GM12801 (cell line): ENCODE results near the gene ACVR1B.

Experiments used
- TF ChIP-seq, protein P1 (sequence below): IDR thresholded peaks from one replicate; pipeline ENCODE4 v1.5.1; 2011; ENCODE audit warnings: control low read depth; ENCODE audit not compliant: insufficient read length; ENCODE audit errors: extremely low read depth

ACVR1B gene

DNA sequence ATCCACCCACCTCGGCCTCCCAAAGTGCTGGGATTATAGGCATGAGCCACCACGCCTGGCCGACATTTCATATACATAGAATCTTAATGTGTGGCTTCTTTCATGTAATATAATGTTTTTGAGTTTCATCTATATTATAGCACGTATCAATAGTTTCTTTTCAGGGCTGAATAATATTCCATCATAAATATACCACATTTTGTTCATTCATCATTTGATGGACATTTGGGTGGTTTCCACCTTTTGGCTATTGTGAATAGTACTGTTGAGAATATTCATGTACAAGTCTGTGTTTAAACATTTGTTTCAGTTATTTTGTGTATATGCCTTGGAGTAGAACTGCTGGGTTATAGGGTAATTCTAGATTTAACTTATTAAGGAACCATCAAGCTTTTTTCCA lies 12.0 kb downstream of the ACVR1B start:
- TF ChIP-seq, protein P1, sequence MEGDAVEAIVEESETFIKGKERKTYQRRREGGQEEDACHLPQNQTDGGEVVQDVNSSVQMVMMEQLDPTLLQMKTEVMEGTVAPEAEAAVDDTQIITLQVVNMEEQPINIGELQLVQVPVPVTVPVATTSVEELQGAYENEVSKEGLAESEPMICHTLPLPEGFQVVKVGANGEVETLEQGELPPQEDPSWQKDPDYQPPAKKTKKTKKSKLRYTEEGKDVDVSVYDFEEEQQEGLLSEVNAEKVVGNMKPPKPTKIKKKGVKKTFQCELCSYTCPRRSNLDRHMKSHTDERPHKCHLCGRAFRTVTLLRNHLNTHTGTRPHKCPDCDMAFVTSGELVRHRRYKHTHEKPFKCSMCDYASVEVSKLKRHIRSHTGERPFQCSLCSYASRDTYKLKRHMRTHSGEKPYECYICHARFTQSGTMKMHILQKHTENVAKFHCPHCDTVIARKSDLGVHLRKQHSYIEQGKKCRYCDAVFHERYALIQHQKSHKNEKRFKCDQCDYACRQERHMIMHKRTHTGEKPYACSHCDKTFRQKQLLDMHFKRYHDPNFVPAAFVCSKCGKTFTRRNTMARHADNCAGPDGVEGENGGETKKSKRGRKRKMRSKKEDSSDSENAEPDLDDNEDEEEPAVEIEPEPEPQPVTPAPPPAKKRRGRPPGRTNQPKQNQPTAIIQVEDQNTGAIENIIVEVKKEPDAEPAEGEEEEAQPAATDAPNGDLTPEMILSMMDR = no peak

GRCh38 chr12:51969643-51970042 lies 18.1 kb downstream of the ACVR1B start:
- TF ChIP-seq, protein P1 = no peak

DNA sequence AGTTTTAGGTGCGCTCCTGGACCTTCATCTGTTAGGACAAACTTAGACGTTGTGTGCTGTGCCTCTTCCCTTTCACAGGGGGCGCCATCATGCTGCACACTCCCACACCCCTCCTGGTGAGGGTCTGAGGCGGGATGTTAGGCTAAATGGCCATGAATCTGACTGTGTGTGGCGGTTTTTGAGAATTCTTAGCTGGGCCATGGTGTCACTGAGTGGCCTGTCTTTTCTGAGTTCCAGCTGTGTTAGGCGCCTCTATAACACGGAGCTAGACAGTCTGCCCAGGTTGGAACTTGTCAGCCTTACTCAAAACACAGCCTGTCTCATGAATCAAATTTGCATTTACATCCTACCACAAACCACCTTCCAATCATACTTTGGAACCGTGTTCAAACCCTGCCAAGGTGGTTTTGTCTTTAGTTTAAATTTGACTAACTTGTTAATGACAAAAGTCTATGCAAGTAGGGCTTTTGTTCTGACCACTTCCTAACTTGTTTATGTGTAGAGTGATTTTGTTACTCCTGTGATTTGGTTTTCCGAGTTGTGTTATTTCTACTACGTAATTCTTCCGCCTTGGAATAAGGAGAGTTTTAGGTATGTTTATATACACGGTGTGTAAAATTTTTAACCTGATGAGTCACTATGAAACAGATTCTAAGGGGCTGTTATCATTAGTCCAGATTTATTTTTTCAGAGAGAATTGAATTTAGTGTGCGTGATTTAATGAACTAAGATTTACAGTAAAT lies 19.6 kb downstream of the ACVR1B start:
- TF ChIP-seq, protein P1 = no peak

- TF ChIP-seq, protein P1 = no peak
Measured at GRCh38 chr12:51971679-51972421, 20.4 kb downstream of the ACVR1B start.

DNA sequence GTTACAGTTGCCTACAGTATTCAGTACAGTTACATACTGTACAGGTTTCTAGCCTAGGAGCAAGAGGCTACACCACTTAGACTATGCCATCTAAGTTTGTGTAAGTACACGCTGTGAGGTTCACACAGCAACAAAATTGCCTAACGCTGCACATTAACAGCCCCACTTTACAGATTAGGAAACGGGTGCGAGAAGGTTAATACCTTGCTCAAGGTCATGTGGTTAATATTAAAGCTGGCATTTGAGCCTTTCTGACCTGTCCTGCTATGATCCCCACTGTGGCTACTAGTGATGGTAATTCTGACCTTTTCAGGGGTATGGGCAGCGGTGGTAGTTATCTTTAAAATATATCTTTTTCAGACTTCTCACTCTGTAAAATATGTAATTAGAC lies 20.9 kb downstream of the ACVR1B start:
- TF ChIP-seq, protein P1 = no peak

- TF ChIP-seq, protein P1 = no peak
Measured at GRCh38 chr12:51972849-51973273, 21.4 kb downstream of the ACVR1B start.

- TF ChIP-seq, protein P1 = no peak
Measured at GRCh38 chr12:51973560-51973959, 22.1 kb downstream of the ACVR1B start.
